GM23338 (cell line): ENCODE measurements around the gene FCHSD2. TPM values are rescaled to one million over a fixed set of nuclear protein-coding genes. Genes with fewer than 3 reads are reported as not detected.

Experiments
- ATAC-seq: fragments of 200-7000 bp; cut with Tn5 transposase; 3 replicates; pipeline ENCODE4 v1.9.1; 2020
- DNase-seq: peaks from one replicate; pipeline ENCODE4 v3.0.0-alpha.2; 2015; ENCODE audit warnings: low spot score
- H2AFZ ChIP-seq: fragments of 200-600 bp; sonication (generic); 2 replicates; pipeline ENCODE4 v1.8.0; 2016; ENCODE audit warnings: antibody characterized with exemption, mild to moderate bottlenecking, moderate library complexity
- H3F3A ChIP-seq: fragments of 200-600 bp; sonication (generic); replicated peaks from 2 replicates; pipeline ENCODE4 v1.8.0; 2017; ENCODE audit warnings: antibody characterized with exemption, mixed run types, low read depth
- H3K27ac ChIP-seq: fragments of 200-600 bp; sonication (generic); 2 replicates; pipeline ENCODE4 v1.6.1; 2016; ENCODE audit warnings: low read depth
- H3K27me3 ChIP-seq: fragments of 200-600 bp; sonication (generic); 2 replicates; pipeline ENCODE4 v1.8.0; 2016; ENCODE audit warnings: mild to moderate bottlenecking, mixed run types, moderate library complexity; ENCODE audit not compliant: insufficient read depth
- H3K36me3 ChIP-seq: fragments of 200-600 bp; sonication (generic); 2 replicates; pipeline ENCODE4 v1.8.0; 2016; ENCODE audit warnings: mild to moderate bottlenecking; ENCODE audit not compliant: insufficient read depth
- H3K4me1 ChIP-seq: fragments of 200-600 bp; sonication (generic); 2 replicates; pipeline ENCODE4 v1.8.0; 2016; ENCODE audit warnings: mild to moderate bottlenecking, moderate library complexity; ENCODE audit not compliant: insufficient read depth
- H3K4me2 ChIP-seq: fragments of 200-600 bp; sonication (generic); 2 replicates; pipeline ENCODE4 v1.7.1; 2017; ENCODE audit warnings: mixed run types
- H3K4me3 ChIP-seq: fragments of 200-600 bp; sonication (generic); 2 replicates; pipeline ENCODE4 v1.6.1; 2016; ENCODE audit warnings: mixed run types
- H3K79me2 ChIP-seq: fragments of 200-600 bp; sonication (generic); replicated peaks from 2 replicates; pipeline ENCODE4 v1.8.0; 2017; ENCODE audit warnings: mild to moderate bottlenecking; ENCODE audit not compliant: insufficient read depth
- H3K9me2 ChIP-seq: fragments of 200-600 bp; sonication (generic); 2 replicates; pipeline ENCODE4 v1.8.0; 2017; ENCODE audit not compliant: insufficient read depth
- H4K20me1 ChIP-seq: fragments of 200-600 bp; sonication (generic); replicated peaks from 2 replicates; pipeline ENCODE4 v1.8.0; 2017; ENCODE audit warnings: mild to moderate bottlenecking; ENCODE audit not compliant: insufficient read depth
- H3K27ac Mint-ChIP-seq: 2 replicates; pipeline ENCODE4 v1.8.0; 2020; ENCODE audit warnings: inconsistent platforms, mild to moderate bottlenecking, moderate library complexity, mixed read lengths
- H3K27me3 Mint-ChIP-seq: 3 replicates; pipeline ENCODE4 v1.8.0; 2022; ENCODE audit warnings: low read depth, mild to moderate bottlenecking, moderate library complexity, mixed read lengths, inconsistent platforms; ENCODE audit not compliant: insufficient read depth, poor library complexity
- H3K36me3 Mint-ChIP-seq: 3 replicates; pipeline ENCODE4 v1.8.0; 2021; ENCODE audit warnings: low read depth, mild to moderate bottlenecking, inconsistent platforms, moderate library complexity, mixed read lengths
- H3K4me1 Mint-ChIP-seq: 3 replicates; pipeline ENCODE4 v1.8.0; 2020; ENCODE audit warnings: mild to moderate bottlenecking, inconsistent platforms, mixed read lengths
- H3K4me3 Mint-ChIP-seq: 3 replicates; pipeline ENCODE4 v1.8.0; 2021; ENCODE audit warnings: moderate library complexity, mild to moderate bottlenecking, inconsistent platforms, mixed read lengths
- H3K9me3 Mint-ChIP-seq: 3 replicates; pipeline ENCODE4 v1.8.0; 2020; ENCODE audit warnings: moderate library complexity, mild to moderate bottlenecking, inconsistent platforms, mixed read lengths
- NANOG ChIP-seq: IDR thresholded peaks from 2 replicates; pipeline ENCODE4 v1.6.1; 2016; ENCODE audit warnings: antibody characterized with exemption, borderline replicate concordance
- STAT1 ChIP-seq: IDR thresholded peaks from one replicate; pipeline ENCODE4 v1.6.1; 2016; ENCODE audit warnings: antibody characterized with exemption; ENCODE audit not compliant: unreplicated experiment
- ZNF114 ChIP-seq: fragments of 250-450 bp; sonication (Bioruptor Pico); IDR thresholded peaks from 2 replicates; pipeline ENCODE4 v1.5.0; 2020; ENCODE audit warnings: mild to moderate bottlenecking, moderate library complexity
- ZNF462 ChIP-seq: fragments of 250-450 bp; sonication (Bioruptor Pico); IDR thresholded peaks from 2 replicates; pipeline ENCODE4 v1.5.0; 2020; ENCODE audit warnings: mild to moderate bottlenecking, moderate library complexity
- polyA plus RNA-seq: library from polyadenylated mRNA; unstranded; fragments of >200 nt; fragmentation: Nextera tagmentation; extraction: Ambion mirVana; gene quantifications from 2 replicates; pipeline ENCODE4 v1.2.1, GENCODE V29; 2016
- total RNA-seq: library from RNA; depleted of rRNA; stranded (reverse); fragments of >200 nt; shearing (Covaris generic); gene quantifications from 2 replicates; pipeline ENCODE4 v1.2.3, GENCODE V29; 2014

Gene FCHSD2
- total and polyA plus RNA-seq, 2 experiments from 2014 or later = 3.6 to 5.2 TPM

DNA sequence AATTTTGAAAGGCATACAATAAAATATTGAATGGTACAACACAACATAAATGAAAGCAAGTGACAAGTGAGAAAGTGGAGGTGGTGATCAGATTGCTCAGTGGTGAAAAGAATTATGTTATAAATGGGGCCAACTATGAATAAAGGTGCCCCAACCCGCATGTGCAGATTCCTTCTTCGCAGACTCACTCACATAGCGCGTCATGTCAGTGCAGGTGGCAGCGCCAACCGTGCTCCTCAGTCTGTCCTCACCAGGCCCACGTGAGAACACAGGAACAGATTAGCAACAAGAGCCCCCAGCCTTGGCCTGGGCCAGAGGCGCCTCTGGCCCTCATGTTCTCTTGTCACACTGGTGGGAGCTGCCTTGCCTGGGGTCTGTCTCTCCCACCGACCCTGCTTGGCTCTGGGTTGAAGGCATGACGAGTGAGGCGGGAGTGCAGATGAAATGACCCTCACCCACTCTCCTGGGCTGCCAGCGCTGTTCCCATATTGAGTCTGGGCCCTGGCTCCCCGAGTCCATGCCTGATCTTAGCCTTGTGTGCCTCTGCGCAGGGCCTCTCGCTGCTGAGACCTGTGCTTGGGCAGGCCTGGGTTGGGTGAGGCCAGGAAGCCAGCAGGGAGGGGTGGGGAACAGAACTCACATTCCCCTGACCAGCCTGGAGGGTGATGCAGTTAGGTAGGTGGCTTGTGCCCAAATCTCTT lies 321.5 kb downstream of the FCHSD2 start (continued):
- no peak for TF ChIP-seq ZNF462 (CRISPR knock-in tag)

DNA sequence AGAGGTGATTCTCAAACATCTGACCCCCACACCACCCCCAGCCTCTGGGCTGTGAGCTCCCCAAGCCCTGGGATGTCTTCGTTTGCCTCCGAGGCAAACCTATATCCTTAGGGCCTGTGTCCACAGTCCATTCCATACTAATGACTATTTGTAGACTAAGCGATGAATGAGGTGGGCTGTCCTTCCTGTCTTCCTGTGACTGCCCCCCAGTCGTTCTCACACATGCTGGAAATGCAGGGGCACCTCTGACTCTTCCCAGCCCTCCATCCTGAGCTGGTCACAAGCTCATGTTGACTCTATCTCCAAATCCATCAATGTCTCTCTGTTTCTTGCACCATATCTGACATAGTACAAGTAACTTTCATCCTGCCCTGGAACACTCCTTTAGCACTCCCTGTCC lies 323.1 kb downstream of the FCHSD2 start:
- Mint-ChIP-seq H3K4me3 (no peak overlapping the region; the same call in 2 of the 3 replicates), H3K27ac (no peak overlapping the region), H3K36me3 (peaks cover 6% of the 10 kb centered on the region; the same call in 1 of the 3 replicates), H3K9me3 (no peaks in the 10 kb centered on the region), H3K27me3 (peaks cover 29% of the 10 kb centered on the region), H3K4me1 (peaks cover 26% of the 10 kb centered on the region)
- no peak overlapping the region for H3K4me3 ChIP-seq
- no peak overlapping the region for H2AFZ ChIP-seq
- H3K79me2 ChIP-seq = no peaks in the 10 kb centered on the region
- ATAC-seq = no peak
- no peaks in the 10 kb centered on the region for H3K9me2 ChIP-seq
- no peak for DNase-seq
- TF ChIP-seq STAT1 (no peak), ZNF114 (CRISPR knock-in tag) (no peak), NANOG (no peak)
- peaks cover 5% of the 10 kb centered on the region; the same call in 1 of the 2 replicates for H3K4me1 ChIP-seq
- no peaks in the 10 kb centered on the region for H4K20me1 ChIP-seq
- H3K4me2 ChIP-seq = no peak overlapping the region
- no peaks in the 10 kb centered on the region for H3K36me3 ChIP-seq
- peaks cover 24% of the 10 kb centered on the region for H3K27me3 ChIP-seq
- H3F3A ChIP-seq = peaks cover 13% of the 10 kb centered on the region; the same call in 1 of the 2 replicates
- H3K27ac ChIP-seq = no peak overlapping the region
